ENCODE results near the gene CES2.
"Not testable (repeated sequence)": the region's sequence is repeated elsewhere in the genome, so short reads cannot be mapped to it uniquely, and the experiment has no call there.

Gene CES2

DNA sequence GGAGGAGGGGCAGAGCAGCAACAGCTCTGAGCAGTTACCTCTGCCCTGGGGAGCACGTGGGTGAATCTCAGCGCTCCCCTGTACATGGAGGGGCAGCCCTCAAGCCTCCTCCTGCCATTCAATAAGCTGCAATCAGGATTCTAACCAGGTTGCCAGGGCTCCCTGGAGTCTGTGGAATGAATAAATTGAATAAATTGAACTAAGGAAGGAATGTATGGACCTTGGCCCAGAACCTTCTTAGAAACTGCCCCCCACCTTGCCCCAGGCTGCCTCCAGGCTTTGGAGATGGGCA is 15.1 kb upstream of the CES2 start:
- no peak for DNase-seq

DNA sequence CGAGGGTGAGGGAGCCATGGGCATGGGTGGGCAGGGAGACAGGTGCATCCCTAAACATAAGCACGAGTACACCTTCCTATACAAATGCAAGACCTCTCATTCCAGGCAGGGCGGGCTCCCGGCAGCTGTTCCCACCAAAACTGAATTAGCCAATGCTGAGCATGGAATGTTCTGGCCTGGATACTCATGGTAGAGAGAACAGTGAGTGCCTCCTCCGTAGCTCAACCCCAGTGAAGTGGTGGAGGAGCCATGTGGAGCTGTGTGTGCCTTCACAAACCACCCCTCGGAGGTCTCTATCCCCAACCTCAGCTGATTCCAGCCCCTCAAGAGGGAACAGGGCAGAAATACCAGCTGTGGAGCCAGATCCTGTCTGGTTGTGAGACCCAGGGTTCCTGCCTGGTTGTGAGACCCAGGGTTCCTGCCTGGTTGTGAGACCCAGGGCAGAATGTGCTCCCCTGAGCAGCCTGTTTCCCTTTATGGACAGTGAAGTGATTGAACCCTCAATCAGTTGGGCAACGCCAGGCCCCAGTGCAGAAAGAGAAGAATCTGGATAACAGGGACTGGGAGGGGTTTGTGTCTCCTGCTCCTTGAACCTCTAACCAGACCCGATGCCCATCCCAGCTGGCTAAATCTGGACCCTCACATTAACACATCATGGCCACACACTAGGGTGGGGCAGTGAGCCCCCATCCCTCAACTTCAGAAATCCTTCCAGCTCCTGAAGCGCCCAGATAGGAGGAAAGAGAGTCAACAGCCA is 14.2 kb upstream of the CES2 start:
- DNase-seq = no peak

DNA sequence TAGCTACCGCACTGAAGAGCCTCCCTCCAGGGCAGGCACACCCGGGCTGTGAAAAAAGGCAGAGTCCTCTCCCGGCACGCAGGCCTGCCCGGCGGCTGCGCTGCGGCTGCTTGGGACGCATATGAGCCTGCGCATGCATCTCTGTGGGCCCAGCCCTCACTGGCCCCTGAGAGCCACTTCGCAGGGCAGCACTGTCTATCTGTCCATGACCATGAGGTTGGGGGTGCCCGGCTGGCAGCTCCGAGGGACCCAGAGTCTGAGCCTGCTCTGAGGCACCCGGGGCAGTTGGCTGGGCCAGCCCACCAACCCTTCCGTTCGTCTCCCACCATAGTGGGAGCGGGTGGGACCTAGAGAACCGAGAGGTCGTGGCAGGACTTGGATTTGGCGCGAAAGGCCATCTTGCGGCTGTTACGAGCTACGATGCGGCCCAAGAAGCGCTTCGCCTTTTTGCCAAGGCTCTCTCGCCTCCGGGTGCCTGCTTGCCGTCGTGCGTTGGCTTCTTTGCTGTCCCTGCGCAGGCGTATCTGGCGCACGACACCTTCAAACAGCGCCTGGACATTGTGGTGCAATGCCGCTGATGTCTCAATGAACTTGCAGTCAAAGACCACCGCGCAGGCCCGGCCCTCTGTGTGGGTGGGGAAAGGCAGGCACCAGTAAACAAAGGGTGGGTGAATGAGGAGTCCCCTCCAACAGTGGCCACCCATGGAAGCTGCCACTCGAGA is 13.4 kb upstream of the CES2 start:
- DNase-seq = no peak

DNA sequence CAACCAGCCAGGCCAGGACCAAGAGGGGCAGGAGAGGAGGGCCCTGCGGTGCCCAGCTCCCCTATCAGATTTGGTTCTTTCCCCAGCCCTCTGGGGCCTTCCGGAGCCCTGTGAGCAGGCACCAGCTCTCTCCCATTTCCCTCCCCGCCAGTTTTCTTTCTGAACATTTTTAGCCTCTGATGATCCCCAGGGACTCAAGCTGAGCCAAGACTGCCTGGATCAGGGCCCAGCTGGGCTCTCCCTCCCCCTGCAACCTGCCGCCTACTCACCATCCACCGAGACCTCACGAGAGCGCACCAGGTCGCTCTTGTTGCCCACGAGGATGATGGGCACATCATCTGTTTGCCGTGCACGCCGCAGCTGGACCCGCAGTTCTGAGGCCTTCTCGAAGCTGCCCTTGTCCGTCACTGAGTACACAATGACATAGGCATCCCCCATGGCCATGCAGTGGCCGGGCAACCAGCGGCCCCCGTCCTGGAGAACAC is 12.0 kb upstream of the CES2 start:
- peak; percentile 13 for DNase-seq

DNA sequence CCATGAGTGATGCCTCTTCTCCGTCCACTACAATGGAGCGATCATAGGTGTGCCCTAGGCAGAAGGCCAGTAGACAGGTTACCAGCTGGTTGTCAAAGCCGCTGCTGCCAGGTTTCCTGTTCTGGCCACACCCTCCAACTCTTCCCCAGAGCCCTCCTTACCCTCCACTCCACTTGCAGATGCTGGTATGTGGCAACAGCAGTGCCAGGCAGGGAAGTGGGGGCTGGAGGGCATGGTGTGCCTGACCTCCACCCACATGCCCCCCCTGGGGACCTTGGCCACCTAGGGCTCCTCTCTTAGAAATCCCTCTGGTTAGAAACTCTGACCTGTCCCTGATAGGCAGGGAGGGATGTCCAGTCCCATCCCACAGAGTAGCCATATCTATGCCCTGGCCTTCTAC is 11.4 kb upstream of the CES2 start:
- no peak for DNase-seq

DNA sequence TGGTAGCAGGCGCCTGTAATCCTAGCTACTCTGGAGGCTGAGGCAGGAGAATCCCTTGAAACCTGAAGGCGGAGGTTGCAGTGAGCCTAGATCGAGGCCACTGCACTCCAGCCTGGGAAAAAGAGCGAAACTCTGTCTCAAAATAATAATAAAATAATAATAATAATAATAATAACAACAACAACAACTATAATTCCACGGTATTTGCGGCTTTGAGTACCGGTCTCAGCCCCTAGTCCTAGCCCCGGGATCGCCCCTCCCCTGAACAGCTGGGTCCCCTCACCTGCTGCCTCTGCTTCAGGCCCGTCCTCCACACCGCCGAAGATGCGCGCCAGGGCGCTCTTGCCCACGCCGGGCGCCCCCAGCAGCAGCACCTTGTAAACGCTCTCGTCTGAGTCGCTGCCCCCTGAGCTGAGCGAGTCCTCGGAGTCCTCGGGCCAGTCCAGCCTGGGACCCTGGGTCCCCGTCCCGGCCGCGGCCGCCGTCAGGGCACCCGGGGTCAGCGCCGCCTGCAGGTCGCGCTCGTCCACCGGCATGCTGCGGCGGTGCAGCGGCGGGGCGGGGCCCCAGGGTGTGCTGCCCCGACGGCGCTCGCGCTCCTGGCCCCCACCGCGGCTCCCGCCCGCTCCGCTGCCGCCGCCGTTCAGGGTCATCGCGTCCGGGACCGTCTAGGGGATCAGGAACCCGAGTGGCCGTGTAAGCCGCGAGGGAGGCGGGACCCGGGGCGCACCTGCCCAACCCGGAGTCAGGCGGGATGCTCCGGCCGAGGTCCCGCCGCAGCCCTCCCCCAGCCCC is 10.6 kb upstream of the CES2 start:
- no peak for DNase-seq

DNA sequence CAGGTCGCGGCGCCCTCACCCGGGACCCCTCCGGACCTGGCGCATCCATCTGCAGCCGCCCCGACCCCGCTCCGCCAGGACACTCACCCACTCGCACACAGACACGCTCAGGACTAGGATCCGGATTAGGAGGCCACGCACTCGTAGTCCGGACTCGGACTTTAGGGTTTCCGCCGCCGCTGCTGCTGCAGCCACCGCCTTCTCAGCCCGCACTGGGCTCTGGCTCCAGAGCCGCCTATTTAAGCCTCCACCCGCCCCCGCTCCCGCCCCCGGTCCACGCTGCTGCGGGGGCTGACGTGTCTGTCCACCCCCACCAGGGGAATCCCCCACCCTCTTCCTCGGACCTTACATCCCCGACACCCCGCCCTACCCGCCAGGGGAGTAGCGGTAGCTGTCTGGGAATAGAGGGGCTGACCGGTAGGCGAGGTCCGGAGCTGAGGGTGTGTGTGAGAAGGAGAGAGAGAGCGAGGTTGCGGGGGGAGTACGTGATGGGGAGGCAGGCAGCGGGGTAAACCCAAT is 9.9 kb upstream of the CES2 start, which contains the start of gene RRAD:
Gene RRAD (minus strand): TSS at position 214 of the 519 bp plus-strand sequence. CDS start 356 bp downstream, outside the sequence.
- no peak for DNase-seq

DNA sequence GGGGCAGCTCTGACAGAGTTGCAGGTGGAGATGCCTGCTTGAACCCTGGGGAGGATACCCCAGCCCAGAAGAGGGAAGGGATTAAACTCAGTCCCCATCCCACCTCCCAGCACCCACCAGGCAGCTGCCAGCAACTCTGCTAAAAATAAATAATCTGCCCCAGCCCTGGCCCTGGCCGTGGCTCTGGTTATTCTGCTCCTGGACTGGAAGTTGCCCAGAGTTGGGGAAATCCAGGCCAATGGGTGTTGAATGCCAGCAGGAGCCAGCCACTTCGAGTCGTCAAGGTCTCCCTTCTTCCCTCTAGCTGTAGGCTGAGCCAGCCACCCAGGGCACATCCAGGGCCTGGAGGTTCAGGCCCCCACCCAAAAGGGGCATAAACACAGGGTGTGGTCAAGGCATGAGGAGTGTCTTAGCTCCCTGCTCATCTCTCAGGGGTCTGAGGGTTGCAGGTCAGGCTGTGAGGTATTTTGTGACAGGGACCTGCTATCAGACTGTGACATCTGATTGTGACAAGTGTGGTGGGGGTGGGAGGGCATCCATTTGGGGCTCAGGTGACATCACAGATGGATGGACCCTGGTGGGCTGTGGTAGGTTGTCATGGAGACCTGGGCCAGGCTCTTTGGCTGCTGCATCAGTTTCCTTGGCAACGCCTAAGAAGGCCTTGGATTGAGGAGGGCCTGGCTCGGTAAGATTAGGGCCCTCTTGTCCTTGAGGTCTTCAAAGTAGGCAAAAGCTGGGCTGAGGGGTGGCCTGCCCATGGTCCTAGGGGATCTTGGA is 9.0 kb upstream of the CES2 start:
- no peak for DNase-seq

DNA sequence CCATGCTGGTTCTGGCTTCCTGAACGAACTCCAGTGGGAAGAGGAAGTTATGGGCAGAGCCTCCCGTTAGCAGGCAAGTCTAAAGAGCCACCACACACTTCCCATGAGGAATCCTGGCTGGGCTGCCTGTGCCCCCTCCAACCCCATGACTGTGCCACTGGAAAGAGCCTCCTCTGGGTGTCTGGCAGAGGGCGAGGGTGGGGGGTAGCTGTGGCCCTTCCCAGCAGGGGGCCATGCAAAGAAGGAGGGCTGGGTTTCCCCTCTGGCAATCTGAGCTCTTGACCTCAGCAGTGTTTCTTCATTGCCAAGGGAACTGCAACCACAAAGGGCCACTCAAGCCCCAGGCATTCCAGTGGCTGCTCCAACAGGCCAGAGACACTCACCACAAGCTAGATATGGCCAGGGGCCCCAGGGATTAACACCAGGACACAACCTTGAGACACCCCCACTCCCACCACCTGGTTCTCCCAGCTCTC is 8.3 kb upstream of the CES2 start:
- no peak for DNase-seq

DNA sequence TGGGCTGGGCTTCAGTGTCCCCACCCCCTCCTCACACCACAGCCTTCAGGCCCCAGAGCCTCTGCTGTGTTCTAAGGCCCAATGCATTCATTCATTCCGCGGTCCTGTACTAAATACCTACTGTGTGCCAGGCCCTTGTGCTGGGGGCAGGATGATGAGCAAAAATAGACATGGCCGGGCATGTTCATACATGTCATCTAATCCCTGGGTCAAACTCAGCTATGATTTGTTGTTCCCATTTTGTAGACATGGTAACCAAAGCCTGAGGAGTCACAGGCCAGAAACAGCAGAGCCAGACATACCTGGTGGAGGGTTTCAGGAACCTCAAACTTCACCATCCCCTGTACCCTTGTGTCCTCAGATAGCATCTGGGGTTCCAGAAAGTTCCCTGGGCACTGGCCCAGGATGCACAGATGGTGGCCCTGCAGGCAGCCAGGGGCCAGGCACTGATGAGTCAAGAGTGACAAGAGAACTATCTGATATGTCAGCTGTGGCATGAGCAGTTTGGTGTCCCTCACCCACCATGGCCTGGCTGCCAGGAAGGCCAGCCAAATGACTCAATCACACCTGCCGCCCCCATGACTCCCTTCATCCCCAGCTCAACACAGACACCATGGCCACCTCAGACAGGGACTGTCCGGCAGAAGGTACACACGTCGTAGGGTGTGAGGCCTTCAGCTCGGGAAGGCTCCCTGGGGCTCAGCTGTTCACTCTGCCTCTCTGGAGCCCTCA is 7.2 kb upstream of the CES2 start:
- DNase-seq = no peak

DNA sequence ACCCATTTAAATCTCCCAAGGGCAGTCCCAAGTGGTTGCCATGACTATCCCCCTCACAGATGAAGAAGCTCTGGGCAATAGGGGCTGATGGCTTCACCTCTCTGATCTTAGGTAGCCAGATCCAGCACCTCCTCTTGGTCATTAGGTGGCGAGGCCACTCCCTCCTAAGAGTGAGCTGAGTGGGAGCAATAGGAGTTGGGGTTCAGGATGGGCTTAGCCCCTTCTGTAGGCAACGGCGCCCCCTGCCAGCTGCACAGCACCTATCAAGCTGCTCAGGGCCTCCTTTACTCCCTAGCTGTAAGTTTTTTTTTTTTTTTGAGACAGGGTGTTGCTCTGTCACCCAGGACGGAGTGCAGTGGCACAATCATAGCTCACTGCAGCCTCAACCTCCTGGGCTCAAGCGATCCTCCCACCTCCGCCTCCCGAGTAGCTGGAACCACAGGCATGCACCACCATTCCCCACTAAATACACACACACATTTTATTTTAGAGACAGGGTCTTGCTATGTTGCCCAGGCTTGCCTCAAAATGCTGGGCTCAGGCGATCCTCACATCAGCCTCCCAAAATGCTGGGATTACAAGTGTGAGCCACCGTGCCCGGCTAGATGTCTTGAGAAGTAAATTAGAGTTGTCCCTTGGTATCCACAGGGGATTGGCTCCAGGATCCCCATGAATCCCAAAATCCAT is 6.5 kb upstream of the CES2 start:
- no peak for DNase-seq

DNA sequence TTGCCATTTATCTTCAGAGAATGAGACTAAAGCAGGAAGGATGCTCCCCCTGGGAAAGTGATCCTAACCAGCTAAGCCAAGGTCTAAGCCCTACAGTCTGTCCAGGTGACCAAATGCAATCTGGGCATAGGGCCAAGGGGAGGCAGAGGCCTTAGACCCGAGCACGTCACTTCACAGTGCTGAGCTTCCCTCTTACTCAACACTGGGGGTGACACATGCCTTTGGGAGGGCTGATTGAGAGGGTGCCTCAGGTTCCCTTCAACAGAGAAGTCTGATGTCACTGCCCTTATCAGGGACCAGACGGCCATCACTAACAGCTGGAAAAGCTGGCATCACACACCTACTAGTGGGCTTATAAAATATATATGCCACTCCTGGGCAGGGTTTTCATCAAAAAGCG is 5.1 kb upstream of the CES2 start:
- no peak for DNase-seq

DNA sequence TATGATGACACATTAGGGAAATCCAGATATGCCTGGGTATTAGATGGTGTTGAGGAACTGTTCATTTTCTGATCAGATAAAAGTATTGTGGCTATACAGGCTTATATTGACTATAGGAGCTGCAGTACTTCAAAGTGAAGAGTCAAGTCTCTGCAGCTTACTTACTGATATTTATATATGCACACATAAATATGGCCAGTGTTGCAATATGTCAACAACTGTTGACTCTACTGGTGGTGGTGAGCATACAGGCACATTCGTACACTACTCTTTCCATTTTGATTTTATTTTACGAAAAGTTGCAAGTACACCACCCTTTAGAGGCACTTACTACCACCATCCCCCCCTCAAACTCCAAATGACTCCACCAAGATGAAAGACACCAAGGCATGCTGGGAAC is 3.7 kb upstream of the CES2 start:
- DNase-seq = no peak

DNA sequence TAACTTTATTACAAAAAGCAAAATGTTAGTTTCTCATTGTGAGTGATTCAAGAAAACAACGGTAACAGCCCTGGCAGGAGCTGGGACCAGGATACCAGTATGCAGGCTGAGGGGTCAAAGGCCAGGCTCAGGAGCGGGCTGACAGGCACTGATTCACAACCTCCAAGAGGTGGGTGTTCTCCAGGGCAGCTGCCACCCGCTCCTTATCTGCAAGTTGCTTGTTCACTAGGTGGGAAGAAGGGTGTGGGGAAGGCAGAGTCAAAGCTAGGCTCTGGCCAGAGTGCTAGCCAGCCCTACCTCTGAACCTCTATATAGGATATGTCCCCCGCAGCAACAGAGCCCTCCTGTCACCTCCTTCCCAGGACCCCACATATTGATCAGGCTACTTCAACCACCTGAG is 3.2 kb upstream of the CES2 start:
- DNase-seq = no peak

DNA sequence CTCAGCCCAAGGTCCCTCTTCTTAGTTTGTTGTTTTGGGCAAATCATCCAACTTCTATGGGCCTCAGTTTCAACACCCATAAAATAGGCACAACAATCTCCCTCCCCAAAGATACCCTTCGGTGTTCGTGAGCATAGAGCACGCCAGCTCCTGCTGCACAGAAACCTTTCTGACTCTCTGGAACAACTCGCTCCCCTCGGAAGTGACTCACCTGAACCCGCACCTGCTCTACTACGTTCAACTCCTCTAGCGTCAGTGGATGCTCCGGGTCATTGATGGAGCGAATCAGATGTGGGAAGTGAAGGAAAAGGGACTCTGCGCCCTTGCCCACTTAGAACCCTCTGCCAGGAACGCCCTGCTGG is 1.6 kb upstream of the CES2 start:
- no peak for DNase-seq

DNA sequence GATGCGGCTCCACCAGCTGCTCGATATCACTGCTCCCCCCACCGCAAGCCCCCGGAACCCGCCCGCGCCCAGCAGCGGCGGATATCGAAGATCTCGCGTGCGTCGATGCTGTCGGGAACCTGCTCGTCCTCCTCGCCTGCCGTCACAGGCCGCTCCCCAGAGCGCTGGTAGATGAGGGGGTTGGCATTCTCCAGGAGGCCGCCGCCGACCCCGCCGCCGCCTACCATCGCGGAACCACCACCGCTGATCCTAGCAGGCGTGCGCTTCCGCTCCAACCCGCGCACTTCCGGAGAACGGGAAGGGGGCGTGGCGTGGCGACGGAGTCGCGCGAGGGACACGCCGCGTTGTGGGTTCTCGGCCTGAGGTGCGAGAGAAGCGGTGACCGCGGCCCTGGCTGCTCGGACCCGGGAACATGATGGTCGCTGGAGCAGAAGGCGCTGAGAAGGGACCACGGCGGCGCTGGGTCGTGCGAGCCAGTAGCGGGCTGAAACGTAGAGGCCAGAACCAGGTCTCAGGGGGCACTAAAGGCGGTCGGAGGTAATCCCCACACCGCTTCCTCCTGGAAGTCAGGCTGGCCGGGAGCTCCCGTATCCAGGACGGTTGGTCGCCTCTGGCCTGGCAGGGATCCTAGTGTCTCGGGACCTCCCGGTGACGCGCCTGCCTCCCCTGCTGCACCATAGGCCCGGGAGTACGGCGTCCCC is 1.0 kb upstream of the CES2 start, which contains the start of gene CIAO2B:
Gene CIAO2B (minus strand): TSS at position 265 of the 701 bp plus-strand sequence. CDS start 38 bp downstream, at position 227.
- peak; percentile 2 for DNase-seq

DNA sequence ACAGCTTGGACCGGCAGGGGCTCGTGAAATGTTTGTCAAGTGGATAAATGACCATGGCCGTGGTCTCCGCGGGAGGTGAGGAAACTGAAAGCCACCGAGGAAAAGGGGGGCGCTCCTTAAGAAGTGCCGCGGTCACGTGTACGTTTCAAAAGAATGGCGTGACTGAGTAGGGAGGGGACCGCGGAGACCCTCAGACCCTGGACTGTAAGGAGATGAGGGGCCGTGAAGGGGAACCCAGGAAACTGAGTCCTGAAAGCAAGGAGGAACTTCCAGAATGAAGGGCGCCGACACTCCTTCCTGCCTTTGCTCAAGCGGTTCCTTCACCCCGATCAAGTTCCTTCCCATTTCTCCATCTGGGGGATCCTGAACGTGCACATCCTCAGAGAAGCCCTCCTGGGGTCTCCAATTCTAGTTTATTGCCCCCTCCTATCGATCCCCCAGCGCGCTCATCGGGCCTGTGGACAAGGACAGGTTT is 440 bp upstream of the CES2 start:
- DNase-seq = not testable (repeated sequence)

DNA sequence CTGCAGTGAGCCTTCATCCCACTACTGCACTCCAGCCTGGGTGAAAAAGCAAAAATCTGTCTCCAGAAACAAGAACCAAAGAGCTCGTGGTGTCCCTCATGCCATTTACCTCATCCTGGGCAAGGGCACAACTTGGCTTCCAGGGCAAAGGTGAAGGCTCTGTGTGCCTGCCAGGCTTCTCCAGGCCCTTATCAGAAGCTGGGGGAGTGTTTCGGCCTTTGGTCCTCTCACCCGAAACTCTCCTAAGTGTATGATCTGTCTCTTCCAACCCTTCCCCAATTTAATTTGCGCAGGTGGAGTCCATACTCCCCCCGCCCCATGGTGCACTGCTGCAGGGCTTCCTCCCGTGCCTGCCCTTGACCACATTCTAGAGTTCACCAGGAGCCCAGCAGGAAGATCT is 1.1 kb downstream of the CES2 start:
- DNase-seq = no peak

DNA sequence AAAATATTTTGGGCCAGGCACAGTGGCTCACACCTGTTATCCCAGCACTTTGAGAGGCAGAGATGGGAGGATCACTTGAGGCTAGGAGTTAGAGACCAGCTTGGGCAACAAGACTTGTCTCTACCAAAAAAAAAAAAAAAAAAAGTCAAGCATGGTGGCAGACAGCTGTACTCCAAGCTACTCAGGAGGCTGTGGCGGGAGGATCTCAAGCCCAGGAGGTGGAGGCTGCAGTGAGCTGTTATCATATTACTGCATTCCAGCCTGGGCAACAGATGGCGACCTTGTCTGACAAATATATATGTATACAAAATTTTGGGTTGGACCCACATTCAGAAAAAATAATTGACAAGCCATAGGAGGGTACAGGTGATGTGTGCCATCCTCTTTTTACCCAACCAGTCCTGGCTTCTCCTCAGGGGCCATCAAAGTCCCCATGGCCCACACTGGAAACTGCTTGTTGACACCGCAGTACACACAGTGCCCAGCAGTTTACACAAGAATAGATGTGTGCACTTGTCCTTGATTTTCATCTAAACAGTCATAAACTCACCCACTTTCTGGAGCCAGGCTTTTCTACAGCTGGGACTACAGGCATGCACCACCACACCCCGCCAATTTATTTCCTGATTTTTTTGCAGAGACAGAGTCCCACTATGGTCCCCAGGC is 1.7 kb downstream of the CES2 start:
- DNase-seq = no peak
